HG03558 (cell line): ENCODE results near the gene FRS3.
"Not testable (repeated sequence)": the region's sequence is repeated elsewhere in the genome, so short reads cannot be mapped to it uniquely, and the experiment has no call there.

Experiments
- ATAC-seq: cut with Tn5 transposase; IDR thresholded peaks from one replicate; pipeline ENCODE4 v1.9.1; 2021; ENCODE audit warnings: moderate number of reproducible peaks; ENCODE audit not compliant: unreplicated experiment; ENCODE audit errors: extremely low read depth

FRS3 gene

GRCh38 chr6:41771058-41771983, 8.4 kb downstream of the FRS3 start:
- no peak for ATAC-seq

- no peak for ATAC-seq
These were observed 9.2 kb downstream of the FRS3 start for GRCh38 chr6:41770381-41771057.

GRCh38 chr6:41769376-41769775, 10.3 kb downstream of the FRS3 start:
- ATAC-seq: no peak

- no peak for ATAC-seq
These were observed 11.0 kb downstream of the FRS3 start for GRCh38 chr6:41768545-41769308.

GRCh38 chr6:41767112-41767833, 12.4 kb downstream of the FRS3 start:
- ATAC-seq: no peak

DNA sequence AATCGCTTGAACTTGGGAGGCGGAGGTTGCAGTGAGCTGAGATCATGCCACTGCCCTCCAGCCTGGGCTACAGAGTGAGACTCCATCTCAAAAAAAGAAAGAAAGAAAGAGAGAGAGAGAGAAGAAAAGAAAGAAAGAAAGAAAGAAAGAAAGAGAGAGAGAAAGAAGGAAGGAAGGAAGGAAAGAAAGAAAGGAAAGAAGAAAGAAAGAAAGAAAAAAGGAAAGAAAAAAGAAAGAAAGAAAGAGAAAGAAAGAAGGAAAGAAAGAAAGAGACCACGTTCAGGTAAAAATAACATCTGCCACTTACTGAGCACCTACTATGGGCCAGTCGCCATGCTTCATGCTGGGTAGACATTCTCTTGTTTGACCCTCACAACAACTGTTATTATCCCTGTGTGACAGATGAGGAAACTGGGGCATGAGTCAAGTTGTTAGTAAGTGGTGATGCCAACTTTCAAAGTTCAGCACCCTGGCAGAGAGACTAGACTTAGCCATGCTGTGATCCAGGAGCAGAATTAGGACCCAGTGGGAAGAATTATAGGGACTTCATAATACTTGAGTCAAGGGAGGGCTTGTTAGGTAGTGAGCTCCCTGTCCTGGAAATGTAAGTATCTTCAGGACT, 13.5 kb downstream of the FRS3 start:
- ATAC-seq: not testable (repeated sequence)

GRCh38 chr6:41763470-41763869, 16.2 kb downstream of the FRS3 start:
- ATAC-seq: no peak

GRCh38 chr6:41759905-41760579, 19.7 kb downstream of the FRS3 start:
- ATAC-seq: no peak

DNA sequence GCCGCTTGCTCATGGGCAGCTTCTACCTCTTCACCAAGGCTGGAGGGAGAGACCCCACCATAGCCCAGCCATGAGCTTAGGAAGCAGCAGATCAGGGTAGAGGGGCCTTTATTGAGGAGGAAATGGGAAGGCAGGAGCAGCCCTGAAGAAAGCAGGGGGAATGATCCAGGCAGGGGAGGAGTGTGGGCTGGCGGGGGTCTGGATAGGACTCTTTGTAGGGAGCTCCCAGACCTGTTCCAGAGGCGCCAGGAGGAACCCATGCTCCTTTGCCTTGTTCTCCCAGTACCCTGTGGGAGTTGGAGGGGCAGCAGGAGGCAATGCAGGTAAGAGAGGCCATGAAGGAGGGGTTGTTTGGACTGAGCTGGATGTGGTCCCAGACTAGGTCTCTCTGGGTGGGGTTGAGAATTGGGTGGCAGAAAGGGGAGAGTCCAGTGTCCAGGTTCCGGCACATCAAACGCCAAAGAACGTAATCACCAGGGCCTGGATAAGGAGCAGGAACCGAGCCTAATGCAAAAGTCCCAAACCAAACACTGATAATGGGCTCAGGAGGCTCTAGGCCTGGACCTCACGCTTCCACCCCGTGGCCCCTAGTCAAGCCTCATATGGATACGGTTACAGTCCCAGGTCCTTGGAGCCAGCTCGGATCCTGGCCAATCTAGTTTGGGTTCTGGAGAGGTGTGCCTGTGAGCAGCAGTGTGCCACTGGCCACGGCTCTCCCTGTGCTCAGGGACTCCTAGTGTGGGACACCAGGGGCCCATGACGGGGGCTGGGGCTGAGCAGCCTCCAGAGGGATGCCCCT, 20.4 kb downstream of the FRS3 start:
- no peak for ATAC-seq

DNA sequence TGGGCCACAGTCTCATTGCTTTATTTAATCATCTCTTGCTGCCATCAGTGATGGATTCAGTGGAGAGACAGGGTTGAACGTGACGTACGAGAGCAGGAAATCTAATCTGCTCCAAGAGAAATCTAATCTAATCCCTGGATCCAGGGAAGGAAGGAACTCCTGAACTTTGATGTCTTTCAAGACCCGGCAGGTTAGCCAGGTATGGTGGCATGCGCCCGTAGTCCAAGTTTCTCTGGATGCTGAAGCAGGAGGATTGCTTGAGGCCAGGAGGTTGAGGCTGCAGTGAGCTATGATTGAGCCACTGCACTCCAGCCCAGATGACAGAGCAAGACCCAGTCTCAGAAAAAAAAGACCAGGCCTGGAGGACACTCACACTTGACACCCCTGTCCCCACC, 21.1 kb downstream of the FRS3 start:
- ATAC-seq: no peak

- ATAC-seq: no peak
These were observed 21.6 kb downstream of the FRS3 start for GRCh38 chr6:41757931-41758640.

DNA sequence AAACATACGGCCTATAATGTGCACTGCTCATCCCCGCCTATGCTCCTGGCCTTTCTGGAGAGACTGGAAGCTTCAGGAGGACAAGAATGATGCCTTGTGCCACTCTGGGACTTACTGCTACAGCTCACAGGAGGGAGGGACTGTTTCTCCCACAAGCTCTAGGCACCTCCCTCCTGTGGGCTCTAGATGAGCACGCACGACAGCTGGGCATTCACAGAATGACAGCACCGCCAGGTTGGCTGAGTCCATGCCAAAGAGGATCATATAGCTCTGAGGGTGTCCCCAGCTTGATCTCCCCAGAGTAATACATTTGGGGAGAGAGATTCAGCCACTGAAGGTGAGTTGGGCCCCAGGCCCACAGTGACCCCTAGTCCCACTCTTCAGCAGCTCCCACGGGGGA, 22.4 kb downstream of the FRS3 start:
- ATAC-seq: no peak

DNA sequence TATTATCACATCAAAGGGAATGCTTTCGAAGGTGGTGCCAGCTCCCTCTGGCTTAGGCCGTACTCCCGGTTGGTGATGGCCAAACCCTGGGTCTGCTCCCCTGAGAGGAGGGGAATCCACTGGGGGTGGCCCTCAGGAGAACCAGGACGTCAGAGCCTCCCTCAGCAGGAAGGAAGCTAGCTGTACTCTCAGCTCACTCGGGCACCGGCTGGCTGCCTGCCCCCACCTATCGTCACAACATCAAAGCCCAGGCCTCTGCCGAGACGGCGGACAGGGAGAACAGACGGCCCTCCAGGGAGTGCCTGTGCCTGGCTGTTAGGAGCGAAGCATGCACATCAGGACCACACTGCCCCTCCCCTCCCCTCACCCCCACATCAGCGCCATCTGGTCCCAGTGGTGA, 23.3 kb downstream of the FRS3 start:
- no peak for ATAC-seq

DNA sequence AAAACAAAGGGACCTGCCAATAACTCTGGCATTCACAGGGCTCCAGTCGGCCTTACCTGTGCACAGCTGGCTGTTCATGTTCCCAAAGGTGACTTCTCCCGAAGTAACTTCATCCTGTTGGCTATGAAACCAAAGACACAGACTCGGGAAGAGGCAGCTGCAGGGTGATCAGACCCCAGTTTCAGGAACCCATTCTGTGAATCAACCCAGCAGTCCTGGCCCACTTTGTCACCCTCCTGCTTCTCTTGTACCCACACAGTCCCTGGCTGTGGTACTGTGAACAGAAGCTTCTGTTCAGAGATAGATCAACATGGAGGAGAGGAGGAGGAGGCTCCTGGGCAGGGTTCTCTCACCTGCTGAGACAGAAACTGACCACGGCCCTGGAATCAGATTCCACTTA, 23.8 kb downstream of the FRS3 start:
- ATAC-seq: no peak

DNA sequence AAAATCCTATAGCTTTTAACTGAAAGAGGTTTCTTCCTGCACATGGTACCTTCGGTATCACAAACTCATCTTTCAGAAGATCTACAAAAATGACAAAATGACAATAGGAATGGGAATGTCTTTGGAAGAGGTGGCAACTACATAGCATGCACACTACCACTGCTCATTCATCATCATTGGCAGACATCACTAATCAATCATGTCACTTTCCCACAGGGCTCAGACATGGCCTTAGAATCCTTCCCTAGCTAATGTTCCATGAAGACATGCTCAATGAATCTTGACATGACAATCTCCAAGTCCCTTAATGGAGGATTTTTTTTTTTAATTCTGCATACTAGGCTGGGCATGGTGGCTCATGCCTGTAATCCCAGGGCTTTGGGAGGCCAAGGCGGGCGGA, 29.3 kb downstream of the FRS3 start:
- no peak for ATAC-seq

GRCh38 chr6:41748542-41748941, 31.2 kb downstream of the FRS3 start:
- ATAC-seq: no peak

DNA sequence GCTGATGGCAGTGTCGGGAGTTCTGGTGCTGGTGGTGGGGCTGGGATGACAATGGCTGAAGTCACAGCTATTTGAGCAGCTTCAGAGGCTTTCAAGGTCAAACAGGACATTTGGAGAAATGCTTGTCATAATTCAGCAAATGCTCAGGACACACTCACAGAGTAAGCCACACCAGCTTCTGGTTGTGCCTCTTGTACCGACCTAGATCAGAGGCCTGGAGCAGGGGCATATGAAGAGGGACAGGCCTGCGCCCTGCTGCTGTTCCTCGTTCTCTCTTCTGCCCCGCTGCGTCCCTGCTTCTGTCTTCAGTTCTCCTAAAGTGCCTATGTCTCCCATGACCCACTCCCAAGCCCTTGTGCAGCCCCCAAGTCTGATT, 31.6 kb downstream of the FRS3 start:
- ATAC-seq: no peak
